OCI-LY1 (cell line): ENCODE results near the gene IFNA1.

ENCODE experiments used
- EZH2 ChIP-seq: fragments of 200-600 bp; sonication (generic), shearing (Covaris generic); IDR thresholded peaks from 2 replicates; pipeline ENCODE4 v1.8.0; 2017; ENCODE audit warnings: borderline replicate concordance, mixed run types, mild to moderate bottlenecking, antibody characterized with exemption, low read length, moderate library complexity, mixed read lengths
- TF ChIP-seq, protein P1 (sequence below): fragments of 200-600 bp; sonication (generic), shearing (Covaris generic); IDR thresholded peaks from 2 replicates; pipeline ENCODE4 v1.5.1; 2017; ENCODE audit warnings: mild to moderate bottlenecking, antibody characterized with exemption, low read length, moderate library complexity, mixed read lengths

DNA sequence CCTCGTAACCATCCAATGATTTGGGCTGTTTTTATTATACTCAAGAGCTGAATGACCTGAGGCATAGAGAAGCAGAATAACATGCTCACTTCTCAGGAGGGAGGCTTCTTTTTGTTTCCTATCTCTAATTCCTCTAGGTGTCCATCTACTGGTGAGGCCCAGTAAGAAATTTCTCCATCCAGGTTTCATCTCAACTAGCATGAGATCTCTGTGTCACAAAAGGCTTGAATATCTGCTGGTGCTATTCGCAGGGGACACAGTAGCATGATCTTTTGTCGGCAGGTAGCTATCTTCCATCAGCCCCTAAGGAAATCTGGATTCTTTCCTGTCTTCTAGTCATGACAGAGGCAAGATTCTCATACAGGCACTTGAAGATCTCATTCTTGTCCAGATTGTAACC lies 33.0 kb downstream of the IFNA1 start:
- TF ChIP-seq, protein P1, sequence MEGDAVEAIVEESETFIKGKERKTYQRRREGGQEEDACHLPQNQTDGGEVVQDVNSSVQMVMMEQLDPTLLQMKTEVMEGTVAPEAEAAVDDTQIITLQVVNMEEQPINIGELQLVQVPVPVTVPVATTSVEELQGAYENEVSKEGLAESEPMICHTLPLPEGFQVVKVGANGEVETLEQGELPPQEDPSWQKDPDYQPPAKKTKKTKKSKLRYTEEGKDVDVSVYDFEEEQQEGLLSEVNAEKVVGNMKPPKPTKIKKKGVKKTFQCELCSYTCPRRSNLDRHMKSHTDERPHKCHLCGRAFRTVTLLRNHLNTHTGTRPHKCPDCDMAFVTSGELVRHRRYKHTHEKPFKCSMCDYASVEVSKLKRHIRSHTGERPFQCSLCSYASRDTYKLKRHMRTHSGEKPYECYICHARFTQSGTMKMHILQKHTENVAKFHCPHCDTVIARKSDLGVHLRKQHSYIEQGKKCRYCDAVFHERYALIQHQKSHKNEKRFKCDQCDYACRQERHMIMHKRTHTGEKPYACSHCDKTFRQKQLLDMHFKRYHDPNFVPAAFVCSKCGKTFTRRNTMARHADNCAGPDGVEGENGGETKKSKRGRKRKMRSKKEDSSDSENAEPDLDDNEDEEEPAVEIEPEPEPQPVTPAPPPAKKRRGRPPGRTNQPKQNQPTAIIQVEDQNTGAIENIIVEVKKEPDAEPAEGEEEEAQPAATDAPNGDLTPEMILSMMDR, result no peak
- no peak for TF ChIP-seq EZH2
